Liver (tissue), 3 donors: ENCODE results near the gene YIPF3.
"Not testable (repeated sequence)": the region's sequence is repeated elsewhere in the genome, so short reads cannot be mapped to it uniquely, and the experiment has no call there.

Experiments used
- JUND ChIP-seq, 2 donors: IDR thresholded peaks; 2 replicates each; pipeline ENCODE4 v1.6.1; 2016; ENCODE audit warnings: antibody characterized with exemption in 2 of 2
- RAD21 ChIP-seq, 2 donors: IDR thresholded peaks; 2 replicates each; pipeline ENCODE4 v1.6.1; 2016; ENCODE audit warnings: antibody characterized with exemption in 2 of 2, mild to moderate bottlenecking in 2 of 2
- SP1 ChIP-seq: IDR thresholded peaks from 2 replicates; pipeline ENCODE4 v1.6.1; 2018; ENCODE audit warnings: antibody characterized with exemption, mild to moderate bottlenecking
- TAF1 ChIP-seq: conservative IDR thresholded peaks from 2 replicates; pipeline ENCODE4 v1.6.1; 2016; ENCODE audit warnings: antibody characterized with exemption, mild to moderate bottlenecking
- TF ChIP-seq, protein P1 (sequence below): fragments of 150-350 bp; IDR thresholded peaks from 2 replicates; pipeline ENCODE4 v1.5.1; 2017; ENCODE audit warnings: improper control_type of control experiment, low read depth, low read length; ENCODE audit not compliant: missing input control
- TF ChIP-seq, protein P2 (sequence below): IDR thresholded peaks from 2 replicates; pipeline ENCODE4 v1.6.1; 2016; ENCODE audit warnings: antibody characterized with exemption
- TF ChIP-seq, protein P3 (sequence below): IDR thresholded peaks from 2 replicates; pipeline ENCODE4 v1.6.1; 2016; ENCODE audit warnings: antibody characterized with exemption, mild to moderate bottlenecking
- TF ChIP-seq, protein P4 (sequence below): IDR thresholded peaks from 2 replicates; pipeline ENCODE4 v1.6.1; 2016; ENCODE audit warnings: antibody characterized with exemption
- TF ChIP-seq, protein P5 (sequence below): IDR thresholded peaks from 2 replicates; pipeline ENCODE4 v1.6.1; 2016; ENCODE audit warnings: antibody characterized with exemption
- donor health status: healthy.
- donor health status: healthy.

DNA sequence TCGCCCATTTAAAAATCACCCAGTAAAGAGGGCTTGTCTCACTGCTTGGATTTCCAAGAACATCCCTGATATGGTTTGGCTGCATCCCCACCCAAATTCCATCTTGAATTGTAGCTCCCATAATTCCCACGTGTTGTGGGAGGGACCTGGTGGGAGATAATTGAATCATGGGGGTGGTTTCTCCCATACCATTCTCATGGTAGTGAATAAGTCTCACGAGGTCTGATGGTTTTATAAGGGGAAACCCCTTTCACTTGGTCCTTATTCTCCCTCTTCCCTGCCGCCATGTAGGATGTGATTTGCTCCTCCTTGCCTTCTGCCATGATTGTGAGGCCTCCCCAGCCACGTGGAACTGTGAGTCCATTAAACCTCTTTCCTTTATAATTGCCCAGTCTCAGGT lies 49.5 kb downstream of the YIPF3 start:
- not testable (repeated sequence) for TF ChIP-seq RAD21 (IDR thresholded peaks at IDR 0.05); TAF1; SP1; JUND (IDR thresholded peaks at IDR 0.05)
- TF ChIP-seq, protein P1, sequence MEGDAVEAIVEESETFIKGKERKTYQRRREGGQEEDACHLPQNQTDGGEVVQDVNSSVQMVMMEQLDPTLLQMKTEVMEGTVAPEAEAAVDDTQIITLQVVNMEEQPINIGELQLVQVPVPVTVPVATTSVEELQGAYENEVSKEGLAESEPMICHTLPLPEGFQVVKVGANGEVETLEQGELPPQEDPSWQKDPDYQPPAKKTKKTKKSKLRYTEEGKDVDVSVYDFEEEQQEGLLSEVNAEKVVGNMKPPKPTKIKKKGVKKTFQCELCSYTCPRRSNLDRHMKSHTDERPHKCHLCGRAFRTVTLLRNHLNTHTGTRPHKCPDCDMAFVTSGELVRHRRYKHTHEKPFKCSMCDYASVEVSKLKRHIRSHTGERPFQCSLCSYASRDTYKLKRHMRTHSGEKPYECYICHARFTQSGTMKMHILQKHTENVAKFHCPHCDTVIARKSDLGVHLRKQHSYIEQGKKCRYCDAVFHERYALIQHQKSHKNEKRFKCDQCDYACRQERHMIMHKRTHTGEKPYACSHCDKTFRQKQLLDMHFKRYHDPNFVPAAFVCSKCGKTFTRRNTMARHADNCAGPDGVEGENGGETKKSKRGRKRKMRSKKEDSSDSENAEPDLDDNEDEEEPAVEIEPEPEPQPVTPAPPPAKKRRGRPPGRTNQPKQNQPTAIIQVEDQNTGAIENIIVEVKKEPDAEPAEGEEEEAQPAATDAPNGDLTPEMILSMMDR, result not testable (repeated sequence)
- TF ChIP-seq, protein P2, sequence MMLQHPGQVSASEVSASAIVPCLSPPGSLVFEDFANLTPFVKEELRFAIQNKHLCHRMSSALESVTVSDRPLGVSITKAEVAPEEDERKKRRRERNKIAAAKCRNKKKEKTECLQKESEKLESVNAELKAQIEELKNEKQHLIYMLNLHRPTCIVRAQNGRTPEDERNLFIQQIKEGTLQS, result not testable (repeated sequence)
- TF ChIP-seq, protein P3, sequence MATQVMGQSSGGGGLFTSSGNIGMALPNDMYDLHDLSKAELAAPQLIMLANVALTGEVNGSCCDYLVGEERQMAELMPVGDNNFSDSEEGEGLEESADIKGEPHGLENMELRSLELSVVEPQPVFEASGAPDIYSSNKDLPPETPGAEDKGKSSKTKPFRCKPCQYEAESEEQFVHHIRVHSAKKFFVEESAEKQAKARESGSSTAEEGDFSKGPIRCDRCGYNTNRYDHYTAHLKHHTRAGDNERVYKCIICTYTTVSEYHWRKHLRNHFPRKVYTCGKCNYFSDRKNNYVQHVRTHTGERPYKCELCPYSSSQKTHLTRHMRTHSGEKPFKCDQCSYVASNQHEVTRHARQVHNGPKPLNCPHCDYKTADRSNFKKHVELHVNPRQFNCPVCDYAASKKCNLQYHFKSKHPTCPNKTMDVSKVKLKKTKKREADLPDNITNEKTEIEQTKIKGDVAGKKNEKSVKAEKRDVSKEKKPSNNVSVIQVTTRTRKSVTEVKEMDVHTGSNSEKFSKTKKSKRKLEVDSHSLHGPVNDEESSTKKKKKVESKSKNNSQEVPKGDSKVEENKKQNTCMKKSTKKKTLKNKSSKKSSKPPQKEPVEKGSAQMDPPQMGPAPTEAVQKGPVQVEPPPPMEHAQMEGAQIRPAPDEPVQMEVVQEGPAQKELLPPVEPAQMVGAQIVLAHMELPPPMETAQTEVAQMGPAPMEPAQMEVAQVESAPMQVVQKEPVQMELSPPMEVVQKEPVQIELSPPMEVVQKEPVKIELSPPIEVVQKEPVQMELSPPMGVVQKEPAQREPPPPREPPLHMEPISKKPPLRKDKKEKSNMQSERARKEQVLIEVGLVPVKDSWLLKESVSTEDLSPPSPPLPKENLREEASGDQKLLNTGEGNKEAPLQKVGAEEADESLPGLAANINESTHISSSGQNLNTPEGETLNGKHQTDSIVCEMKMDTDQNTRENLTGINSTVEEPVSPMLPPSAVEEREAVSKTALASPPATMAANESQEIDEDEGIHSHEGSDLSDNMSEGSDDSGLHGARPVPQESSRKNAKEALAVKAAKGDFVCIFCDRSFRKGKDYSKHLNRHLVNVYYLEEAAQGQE, result not testable (repeated sequence)
- TF ChIP-seq, protein P4, sequence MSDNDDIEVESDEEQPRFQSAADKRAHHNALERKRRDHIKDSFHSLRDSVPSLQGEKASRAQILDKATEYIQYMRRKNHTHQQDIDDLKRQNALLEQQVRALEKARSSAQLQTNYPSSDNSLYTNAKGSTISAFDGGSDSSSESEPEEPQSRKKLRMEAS, result not testable (repeated sequence)
- TF ChIP-seq, protein P5, sequence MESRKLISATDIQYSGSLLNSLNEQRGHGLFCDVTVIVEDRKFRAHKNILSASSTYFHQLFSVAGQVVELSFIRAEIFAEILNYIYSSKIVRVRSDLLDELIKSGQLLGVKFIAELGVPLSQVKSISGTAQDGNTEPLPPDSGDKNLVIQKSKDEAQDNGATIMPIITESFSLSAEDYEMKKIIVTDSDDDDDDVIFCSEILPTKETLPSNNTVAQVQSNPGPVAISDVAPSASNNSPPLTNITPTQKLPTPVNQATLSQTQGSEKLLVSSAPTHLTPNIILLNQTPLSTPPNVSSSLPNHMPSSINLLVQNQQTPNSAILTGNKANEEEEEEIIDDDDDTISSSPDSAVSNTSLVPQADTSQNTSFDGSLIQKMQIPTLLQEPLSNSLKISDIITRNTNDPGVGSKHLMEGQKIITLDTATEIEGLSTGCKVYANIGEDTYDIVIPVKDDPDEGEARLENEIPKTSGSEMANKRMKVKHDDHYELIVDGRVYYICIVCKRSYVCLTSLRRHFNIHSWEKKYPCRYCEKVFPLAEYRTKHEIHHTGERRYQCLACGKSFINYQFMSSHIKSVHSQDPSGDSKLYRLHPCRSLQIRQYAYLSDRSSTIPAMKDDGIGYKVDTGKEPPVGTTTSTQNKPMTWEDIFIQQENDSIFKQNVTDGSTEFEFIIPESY, result not testable (repeated sequence)
